ENCODE data around the gene POU4F1.

POU4F1 gene

GRCh38 chr13:78606471-78607408 lies 3.4 kb upstream of the POU4F1 start:
- no peak for DNase-seq

DNA sequence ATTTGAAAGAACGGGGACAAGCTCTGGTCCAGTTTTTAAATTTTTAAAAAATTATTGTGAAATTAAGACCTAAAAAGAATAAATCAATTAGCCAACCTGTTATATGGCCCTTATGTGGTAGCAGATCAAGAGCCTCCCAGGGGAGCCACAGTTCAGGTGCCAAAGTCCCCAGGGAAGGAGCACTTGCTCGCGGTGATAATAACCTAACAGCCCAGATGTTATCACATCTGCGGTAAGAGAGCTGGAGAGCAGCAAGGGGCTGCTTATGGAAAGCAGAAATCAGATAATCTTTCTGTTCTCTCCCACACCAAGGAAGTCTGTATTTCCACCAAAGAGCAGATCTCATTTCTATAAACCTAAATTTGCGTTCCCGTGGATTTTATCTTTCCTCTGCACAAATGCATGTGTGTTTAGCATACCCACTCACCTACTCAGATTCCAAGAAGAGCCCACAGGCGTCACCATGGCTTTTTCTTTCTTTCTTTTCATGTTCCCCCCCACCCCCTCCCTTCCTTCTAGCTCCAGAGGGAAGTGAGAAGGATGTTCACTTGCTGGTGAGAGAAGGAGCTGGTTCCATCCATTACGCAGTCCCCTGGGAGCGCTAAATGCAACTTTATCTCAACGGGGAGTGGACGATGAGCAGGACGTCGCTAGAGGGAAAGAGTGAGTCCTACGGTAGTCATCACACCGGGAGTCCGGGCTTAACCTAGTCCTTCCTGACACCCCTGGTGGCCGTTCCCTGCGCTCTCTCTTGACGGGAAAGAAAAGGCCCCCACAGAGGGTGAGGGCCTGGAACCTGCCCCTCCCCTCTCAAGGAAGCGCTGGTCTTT lies 1.6 kb upstream of the POU4F1 start:
- no peak for DNase-seq

DNA sequence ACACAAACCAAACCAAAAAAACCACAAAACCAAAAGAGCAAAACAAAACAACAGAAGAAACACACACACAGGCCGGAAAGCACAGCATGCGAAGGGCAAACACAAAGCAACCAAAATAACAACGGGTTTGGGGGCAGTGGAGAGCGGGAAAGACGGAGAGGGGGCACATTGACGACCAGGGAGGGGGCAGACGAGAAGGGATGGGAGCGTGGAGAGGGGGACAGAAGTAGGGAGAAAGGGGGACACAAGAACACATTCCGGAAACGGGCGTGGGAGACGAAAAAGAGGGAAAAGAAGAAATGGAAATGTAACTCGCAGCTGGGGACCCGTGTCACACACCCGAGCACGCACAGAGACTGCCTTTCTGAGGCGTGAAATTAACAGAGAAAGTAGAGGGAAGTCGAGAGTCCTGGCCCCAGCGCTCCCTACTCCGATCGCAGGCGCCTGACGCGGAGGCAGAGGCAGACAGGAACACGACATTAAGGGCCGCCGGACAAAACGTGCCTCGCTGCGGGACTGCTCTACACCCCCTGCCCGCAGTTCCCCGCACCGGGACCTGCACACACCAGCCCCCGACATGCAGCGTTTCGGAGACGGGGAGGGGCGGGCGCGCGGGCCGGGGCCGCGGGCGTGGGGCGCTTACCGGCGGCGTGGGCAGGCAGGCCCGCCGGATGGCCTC lies 652 bp downstream of the POU4F1 start:
- no peak for DNase-seq

DNA sequence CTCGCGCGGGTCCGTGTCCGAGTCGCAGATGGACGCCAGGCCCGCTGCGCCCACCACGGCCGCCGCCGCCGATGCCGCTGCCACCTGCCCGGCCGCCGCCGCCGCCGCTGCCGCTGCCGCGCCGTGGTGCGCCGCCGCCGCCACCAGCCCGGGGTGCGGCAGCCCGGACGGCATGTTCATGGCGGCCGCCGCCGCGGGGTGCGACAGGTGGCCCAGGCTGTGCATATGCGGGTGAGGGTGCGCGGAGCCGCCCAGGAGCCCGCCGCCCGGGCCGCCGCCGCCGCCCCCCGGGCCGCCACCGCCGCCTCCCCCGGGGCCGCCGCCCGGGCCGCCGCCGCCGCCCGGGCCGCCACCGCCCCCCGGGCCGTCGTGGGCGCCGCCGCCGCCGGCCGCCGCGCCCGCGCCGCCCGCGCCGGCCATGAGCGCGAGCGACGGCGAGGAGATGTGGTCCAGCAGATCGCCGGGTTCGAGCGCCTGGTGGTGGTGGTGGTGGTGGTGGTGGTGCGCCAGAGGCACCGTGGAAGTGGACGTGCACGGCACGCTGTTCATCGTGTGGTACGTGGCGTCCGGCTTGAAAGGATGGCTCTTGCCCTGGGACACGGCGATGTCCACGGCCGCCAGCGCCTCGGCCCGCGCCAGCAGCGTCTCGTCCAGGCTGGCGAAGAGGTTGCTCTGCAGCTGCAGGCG lies 1.3 kb downstream of the POU4F1 start:
- no peak for DNase-seq

- no peak for DNase-seq
Observed at GRCh38 chr13:78601124-78601873, 2.1 kb downstream of the POU4F1 start.

GRCh38 chr13:78600280-78600883 lies 3.0 kb downstream of the POU4F1 start:
- DNase-seq, result no peak

- DNase-seq, result no peak
Observed at GRCh38 chr13:78599645-78600279, 3.6 kb downstream of the POU4F1 start.

GRCh38 chr13:78598966-78599644 lies 4.2 kb downstream of the POU4F1 start:
- no peak for DNase-seq

DNA sequence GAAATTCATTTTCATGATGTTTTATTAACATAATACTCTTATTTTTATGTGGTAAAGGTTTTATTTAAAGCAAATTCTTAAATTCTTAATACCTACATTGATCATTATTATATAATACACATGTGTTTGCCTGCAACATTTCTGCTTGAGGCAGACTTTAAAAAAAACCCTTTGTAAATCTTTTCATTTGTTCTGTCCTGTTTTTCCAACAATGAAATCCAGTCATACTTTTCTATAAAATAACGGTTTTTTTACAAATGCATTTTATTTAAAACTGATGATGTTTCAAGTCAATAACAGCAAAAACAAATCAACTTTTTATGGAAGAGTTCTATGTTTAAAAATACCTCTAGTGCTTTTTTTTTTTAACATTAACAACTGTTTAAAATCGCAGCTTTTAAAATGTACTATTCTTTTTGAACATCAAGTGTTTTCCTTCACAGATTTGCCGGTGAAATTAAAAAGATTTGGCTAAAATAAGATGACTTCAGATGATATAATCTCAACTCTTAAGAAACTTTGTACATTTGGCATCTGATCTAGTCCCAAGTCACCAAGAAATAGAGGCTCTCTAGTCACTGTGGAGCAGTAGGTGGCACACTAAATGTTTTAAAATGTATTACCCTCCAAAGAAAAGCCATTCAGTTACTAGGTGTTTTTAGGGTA lies 5.1 kb downstream of the POU4F1 start:
- DNase-seq, result no peak

GRCh38 chr13:78597602-78597932 lies 5.8 kb downstream of the POU4F1 start:
- DNase-seq, result no peak

GRCh38 chr13:78596736-78597601 lies 6.4 kb downstream of the POU4F1 start:
- DNase-seq, result no peak

DNA sequence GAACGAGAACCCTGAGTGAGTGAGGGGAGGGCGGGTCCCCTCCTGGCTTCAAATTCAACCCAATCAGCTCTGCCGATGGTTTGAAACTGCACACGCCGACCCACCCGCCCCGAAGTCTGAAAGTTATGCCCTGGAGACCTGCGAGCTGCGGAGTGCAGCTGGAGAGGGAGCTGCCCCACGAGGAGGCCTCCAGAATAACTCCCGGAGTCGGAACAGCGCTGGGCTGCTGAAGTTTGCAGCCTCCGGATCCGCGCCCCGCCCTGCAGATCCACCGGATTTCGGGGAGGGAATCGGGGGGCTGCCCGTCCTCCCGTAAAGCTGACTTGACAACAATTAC lies 7.0 kb downstream of the POU4F1 start:
- DNase-seq, result no peak

DNA sequence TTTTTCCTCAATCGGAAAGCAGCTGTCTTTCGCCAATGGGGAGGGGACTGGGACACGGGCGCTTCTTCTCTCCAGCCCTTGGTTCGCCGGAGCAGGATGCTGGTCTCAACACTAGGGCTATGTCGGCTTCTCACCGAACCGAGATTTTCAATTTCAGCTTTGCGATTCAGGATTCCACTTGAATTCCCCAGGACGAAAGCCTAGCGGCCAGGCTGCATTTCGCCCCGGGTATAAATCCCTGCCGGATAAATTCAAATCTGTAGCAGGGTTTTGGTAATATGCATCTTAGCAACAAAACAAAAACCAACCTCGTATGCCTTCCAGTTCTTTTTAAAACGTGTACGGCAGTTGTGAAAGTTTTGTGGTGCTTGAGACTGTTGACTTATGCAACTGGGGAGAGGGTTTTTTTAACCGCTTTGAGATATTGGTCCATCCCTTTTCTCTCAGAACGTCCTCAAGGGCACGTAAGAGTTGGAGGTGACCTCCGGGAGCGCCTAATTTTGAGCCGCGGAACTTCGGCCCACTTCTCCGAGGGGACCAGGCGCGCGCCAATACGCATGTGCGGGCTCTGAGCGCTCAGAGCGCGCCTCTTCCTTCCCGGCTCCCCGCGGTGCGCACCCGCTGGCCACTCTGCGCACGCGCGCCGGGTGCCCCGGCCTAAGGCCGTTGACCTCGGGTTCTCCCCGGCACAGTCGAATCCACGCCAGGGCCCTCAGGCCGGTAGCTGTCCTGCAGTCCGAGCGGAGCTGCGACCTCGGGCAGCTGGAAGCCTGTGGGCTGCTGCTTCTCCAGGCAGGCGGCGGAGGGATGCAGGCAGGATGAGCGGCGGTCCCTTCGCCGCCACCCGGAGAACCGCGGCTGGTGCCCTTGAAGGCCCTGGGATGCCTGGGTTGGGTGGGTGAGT lies 7.6 kb downstream of the POU4F1 start:
- no peak for DNase-seq

- DNase-seq, result no peak
Observed at GRCh38 chr13:78594456-78594975, 8.8 kb downstream of the POU4F1 start.

DNA sequence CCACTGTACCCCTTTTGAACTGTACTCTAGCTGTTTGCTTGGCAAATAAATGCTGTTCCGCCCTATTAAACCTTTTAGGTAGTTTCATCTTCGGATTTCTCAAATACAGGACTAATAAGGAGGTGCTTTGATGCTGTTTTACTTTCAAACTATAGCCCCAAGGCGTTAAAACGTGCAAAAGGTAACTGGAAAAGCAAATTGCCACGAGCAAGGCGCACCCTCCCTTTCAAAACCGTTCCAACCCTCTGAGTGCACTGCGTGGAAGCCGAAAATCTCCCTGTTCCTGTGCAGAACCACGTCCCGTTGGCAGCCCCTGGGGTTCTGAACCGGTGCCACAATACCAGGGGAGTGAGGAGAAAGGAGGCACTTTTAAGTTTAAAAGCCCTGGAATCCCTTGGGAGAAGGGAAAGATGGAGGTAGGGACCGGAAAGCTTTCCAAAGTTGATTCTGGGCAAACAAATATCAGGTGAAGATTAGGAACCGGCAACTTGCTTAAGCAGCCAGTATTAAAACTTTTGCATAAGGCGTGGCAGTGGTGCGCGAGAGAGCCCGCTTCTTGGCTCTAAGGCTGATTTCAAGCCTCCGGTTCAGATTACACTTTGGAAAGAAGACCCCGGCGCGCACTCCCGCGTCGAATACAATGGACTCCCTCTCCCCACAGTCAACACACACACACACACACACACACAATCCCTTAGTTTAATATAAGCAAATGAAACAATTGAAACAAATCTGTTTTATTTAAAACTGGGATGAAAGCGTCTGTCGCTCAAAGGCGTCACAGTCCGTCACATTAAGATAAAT lies 9.5 kb downstream of the POU4F1 start:
- no peak for DNase-seq

GRCh38 chr13:78593129-78593528 lies 10.2 kb downstream of the POU4F1 start:
- no peak for DNase-seq

DNA sequence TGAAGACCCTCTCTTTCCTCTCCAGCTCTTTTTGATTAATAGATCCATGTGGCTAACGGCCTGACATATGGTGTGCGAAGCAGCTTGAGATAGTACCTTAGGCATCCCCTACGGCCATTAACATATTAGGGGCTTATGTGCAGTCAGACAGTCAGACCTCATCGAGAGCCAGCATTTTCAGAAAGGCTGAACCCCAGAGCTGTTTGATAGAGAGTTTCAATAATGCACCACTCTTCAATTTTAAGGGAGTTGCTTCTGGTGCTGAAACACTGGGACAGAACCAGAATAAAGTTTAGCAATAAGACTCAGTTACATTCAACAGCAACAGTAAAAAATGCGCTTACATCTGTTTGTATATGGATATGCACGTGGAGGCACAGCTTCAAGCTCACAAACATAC lies 10.8 kb downstream of the POU4F1 start:
- DNase-seq, result no peak

Data from NCI-H510A (cell line).